GM12873 (cell line): ENCODE data around the gene OTUD4.

Experiments
- CTCF ChIP-seq: IDR thresholded peaks from 2 replicates; pipeline ENCODE4 v1.5.1; 2012; ENCODE audit warnings: low read depth, mild to moderate bottlenecking, moderate library complexity, low read length, control low read depth; ENCODE audit not compliant: insufficient read depth; ENCODE audit errors: missing control alignments

Gene OTUD4

GRCh38 chr4:145183581-145183980 is 3.2 kb upstream of the OTUD4 start:
- no peak for TF ChIP-seq CTCF

GRCh38 chr4:145183023-145183422 is 2.6 kb upstream of the OTUD4 start:
- no peak for TF ChIP-seq CTCF

GRCh38 chr4:145182222-145182621 is 1.8 kb upstream of the OTUD4 start:
- no peak for TF ChIP-seq CTCF

- no peak for TF ChIP-seq CTCF
Measured at GRCh38 chr4:145181091-145181501, 707 bp upstream of the OTUD4 start.

- TF ChIP-seq CTCF: no peak
Measured at GRCh38 chr4:145179281-145179860, 1.0 kb downstream of the OTUD4 start.

- TF ChIP-seq CTCF: no peak
Measured at GRCh38 chr4:145178740-145179280, 1.6 kb downstream of the OTUD4 start.

- no peak for TF ChIP-seq CTCF
Measured at GRCh38 chr4:145177906-145178538, 2.4 kb downstream of the OTUD4 start.
